Measurements from ENCODE around the gene GLT1D1.
"Not testable (repeated sequence)": the region's sequence is repeated elsewhere in the genome, so short reads cannot be mapped to it uniquely, and the experiment has no call there.

GLT1D1 gene

GRCh38 chr12:128852885-128853599, at the start of gene GLT1D1:
GLT1D1 (plus strand) TSS chr12:128853478; CDS start chr12:128853582, 104 bp downstream.
- FAIRE-seq: no peak

GRCh38 chr12:128803788-128804187, 49.5 kb upstream of the GLT1D1 start:
- no peak for FAIRE-seq

DNA sequence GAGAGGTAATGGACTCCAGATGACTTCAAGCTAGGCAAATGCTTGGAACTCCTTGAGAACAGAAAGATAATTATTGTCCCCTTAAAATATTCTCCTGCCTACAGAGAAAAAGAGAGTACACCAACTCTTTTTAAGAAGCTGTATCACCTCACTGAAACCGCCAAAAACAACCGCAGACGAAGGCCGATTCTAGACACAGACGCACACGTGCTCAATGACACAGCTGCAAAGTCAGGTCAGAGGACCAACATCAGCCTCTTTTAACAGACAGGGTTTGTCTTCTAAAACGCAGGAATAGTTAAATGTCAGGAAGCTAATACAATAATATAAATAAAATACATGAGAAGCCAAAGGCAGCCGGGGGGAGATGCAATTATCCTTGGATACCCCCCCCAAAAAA, 48.5 kb upstream of the GLT1D1 start:
- no peak for FAIRE-seq

DNA sequence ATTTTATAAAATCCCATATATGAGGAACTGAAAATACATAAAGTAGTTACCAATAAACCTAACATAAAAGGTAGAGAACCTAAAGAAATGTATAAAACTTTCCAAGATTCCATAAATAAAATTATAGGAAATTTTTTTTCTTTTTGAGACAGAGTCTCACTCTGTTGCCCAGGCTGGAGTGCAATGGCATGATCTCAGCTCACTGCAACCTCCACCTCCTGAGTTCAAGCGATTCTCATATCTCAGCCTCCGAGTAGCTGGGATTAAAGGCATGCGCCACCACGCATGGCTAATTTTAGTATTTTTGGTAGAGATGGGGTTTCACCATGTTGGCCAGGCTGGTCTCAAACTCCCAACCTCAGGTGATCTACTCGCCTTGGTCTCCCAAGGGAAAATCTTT, 47.9 kb upstream of the GLT1D1 start:
- FAIRE-seq: not testable (repeated sequence)

- FAIRE-seq: no peak
Observed at GRCh38 chr12:128806573-128806972, 46.7 kb upstream of the GLT1D1 start.

GRCh38 chr12:128807161-128807724, 46.0 kb upstream of the GLT1D1 start:
- no peak for FAIRE-seq

DNA sequence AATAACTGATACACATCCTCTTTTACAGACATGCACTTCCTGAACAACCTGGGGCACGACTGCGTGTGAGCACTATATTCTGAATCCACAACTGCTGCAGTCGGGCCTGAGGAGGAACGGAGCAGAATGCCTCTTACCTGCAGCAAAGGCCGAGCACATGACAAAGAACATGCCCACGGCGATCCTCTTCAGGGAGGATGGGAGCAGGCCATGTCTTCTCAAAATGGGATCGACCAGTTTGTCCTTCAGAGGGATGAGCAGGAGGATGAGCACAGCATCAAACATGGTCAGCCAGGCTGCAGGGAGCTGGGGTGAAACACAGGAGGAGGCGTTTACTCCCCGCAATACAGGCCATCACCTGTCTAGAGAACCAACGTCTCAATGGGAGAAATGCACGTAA, 44.6 kb upstream of the GLT1D1 start:
- no peak for FAIRE-seq

- FAIRE-seq: no peak
Observed at GRCh38 chr12:128810182-128811127, 42.8 kb upstream of the GLT1D1 start.

DNA sequence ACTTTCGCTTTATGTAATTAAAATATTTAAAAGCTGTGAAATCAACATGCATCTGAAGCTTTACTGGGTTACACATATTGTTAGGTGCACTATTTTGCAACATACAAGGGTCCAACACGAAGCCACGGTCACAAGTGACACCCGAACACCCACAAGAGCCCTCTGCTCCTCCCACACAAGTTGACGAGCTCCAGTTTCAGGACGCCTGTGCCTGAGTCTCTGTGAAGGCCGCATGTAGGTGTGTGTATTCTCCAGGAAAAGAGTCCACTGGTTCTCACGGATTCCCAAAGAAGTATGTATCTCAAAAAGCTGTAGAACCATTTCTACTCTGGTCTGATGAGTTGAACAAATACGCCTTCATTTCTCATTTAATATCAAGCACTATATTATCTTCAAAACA, 41.5 kb upstream of the GLT1D1 start:
- FAIRE-seq: no peak

- FAIRE-seq: no peak
Observed at GRCh38 chr12:128813392-128813791, 39.9 kb upstream of the GLT1D1 start.

DNA sequence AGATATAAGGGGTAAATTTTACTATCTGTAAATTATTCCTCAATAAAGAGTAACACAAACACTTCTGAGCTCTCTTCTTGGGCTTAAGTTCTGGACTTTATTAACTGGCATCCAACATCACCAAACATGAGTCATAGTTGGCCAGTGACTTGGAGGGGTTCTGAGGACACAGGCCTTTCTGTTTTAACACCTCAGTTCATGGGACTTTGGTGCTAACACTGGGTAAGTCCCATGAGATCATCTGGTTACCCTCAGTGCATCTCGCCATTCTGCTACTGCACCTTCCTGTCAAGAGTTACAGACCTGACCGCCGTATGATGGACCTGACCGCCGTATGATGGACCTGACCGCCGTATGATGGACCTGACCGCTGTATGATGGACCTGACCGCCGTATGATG, 39.4 kb upstream of the GLT1D1 start:
- FAIRE-seq: no peak

DNA sequence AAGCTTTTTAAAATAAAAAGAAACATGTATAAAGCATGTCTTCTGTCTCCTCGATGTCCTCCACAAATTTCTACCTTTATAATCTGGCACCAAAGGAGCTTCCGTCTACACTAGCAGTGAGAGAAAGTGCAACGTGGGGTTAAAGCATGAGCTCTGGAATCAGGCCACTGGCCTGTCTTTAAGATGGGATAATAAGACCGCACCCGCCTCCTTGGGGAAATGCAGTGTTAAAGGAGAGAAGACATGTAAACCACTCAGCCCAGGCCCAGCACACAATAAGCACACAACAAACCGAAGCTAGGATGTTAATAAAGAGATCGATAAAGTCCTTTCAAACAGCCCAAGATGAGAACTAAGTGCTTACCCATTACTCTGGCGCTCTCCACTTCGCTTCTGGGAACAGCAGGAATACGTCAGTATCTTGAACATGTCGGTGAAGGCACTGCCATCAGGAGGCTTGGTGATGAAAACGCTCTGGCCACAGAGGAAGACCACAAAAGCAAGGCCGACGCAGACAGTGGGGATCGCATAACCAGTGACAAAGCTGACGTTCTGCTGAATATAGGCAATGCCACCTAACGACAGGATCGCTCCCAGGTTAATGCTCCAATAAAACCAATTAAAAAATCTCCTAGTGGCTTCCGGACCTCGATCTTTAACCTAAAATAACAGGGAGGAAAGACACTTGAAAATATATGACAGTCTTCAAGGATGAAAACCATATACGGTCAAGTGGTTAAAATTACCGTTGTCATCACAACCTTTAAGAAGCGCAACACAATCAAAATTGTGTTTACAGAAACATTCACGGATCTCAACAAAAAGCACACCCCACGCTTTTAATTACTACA, 38.6 kb upstream of the GLT1D1 start:
- no peak for FAIRE-seq

DNA sequence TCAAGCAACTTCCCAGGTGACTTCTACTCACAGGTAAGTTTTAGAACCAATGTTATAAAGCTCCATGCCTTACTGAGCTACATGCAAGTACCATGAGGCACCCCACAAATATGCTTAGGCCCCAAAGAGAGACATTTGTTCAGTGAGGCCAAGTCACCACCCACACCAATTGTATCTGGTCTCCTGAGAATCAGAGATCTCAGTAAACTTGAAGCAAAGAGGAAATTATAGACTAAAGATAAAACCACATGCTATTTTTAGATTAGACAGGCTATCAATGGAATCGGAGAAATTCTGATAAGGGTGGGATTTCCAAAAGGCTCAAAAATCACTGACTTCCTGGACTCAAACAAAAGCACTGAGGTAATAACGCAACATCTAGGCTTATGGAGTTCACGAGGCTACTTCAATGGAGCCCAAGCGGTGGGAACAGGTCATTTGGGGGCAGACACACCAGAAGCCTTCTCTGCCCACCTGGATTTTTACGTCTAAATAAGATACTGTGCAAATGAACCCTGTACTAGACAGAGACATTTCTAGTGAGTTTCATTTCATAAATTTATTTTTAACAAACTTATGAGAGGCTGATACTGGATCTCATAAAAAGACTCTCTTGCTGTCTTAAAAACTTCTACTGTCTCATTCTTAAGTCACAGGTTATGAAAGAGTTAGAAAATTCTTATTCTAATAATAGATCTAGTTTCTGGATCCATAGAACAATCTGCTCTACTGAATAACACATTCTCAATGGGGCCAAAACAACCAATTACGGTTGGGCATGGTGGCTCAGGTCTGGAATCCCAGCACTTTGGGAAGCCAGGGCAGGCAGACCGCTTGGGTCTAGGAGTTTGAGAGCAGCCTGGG, 37.3 kb upstream of the GLT1D1 start:
- no peak for FAIRE-seq

DNA sequence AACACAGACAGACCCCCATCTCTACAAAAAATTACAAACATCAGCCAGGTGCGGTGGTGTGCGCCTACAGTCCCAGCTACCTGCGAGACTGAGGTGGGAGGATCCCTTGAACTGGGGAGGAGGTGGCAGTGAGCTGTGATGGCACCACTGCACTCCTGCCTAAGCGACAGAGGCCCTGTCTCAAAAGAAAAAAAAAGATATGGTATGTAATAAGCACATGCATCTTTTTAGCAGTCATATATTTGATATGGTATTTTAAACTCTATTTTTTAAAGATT, 36.7 kb upstream of the GLT1D1 start:
- FAIRE-seq: no peak

GRCh38 chr12:128817111-128818015, 35.9 kb upstream of the GLT1D1 start:
- no peak for FAIRE-seq

DNA sequence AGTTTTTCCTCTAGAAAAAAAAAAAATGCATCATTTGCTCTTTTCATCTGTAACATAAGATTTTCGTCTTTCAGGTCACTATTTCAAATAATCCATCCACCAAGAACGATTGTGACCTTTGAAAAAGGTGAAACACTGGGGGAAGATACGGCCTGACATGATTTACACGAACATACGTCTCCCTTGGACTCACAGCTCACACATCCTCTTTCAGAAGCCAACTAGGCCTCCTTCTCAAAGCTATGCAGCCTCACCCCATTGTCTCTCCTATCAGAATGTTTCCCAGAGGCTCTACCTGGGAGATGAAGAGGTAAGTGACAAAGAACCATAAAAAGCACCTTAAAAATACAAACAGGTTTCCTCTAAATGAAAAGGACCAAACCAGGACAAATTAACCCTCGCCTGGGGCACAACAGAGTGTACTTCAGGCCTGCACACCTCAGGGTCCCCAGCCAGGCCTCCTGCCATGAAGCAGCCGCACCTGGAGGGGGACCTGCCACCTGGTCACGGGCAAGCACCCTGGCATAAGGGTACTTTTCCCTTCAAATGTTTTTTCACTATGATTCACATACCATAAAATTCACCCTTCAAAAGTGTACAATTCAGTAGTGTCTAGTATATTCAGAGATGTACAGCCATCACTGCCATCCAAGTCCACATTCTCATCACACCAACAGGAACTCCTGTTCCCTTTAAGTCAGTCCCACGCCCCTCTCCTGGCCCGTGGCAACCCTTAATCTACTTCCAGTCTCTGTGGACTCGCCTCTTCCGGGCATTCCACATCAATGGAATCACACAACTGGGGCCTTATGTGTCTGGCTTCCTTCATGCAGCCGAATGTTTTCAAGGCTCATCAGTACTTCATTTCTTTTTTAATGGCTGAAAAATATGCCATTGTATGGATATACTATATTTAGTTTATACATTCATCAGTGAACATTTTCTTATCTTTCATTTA, 34.9 kb upstream of the GLT1D1 start:
- no peak for FAIRE-seq

DNA sequence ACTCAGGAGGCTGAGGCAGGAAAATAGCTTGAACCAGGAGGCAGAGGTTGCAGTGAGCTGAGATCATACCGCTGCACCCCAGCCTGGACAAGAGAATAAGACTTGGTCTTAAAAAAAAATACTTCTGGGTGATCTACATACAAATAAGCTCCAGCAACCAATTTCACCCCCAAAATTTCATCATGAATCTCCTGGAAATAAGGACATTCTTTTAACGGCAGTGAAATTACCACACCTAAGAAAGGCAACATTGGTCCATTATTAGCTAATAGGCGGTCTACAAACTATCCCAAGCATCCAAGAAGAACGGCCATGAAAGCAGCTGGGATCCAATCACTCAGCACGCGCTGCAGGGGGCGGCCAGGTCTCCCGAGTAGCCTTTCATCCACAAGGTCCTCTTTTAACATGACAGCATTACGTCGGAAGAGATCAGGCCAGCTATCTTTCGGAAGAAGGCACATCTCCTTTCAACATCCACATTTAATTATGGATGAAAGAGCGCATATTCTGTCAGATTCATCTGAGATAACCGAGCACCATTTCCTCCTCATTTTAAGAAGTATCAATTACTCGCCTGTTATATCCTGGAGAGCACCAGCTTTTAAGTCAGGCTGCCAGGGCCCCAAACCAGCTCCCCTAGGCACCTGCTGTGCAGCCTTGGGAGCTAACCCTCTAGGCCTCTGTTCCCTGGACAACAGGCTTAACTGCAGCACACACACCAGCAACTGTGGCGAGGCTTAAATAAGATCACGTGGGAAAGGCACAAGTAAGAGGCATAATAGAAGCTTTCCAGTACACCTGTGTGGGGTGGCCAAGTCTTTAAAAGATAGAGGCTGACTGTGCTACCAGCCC, 33.8 kb upstream of the GLT1D1 start:
- FAIRE-seq: no peak

- no peak for FAIRE-seq
Observed at GRCh38 chr12:128820253-128820652, 33.0 kb upstream of the GLT1D1 start.
